GM12878 (cell line): Measurements from ENCODE around the gene SPAG16. TPM values are rescaled to one million over a fixed set of nuclear protein-coding genes. Genes with fewer than 3 reads are reported as not detected.

Source experiments
- ATAC-seq: fragments of 200-7000 bp; cut with Tn5 transposase; 3 replicates; pipeline ENCODE4 v1.9.1; 2020; ENCODE audit warnings: mild to moderate bottlenecking, moderate library complexity
- BruUV-seq: library from RNA; stranded (reverse); fragments of 400-500 nt; replicated peaks from 2 replicates; lab custom pipeline; 2021; lab: Mats Ljungman, UMichigan
- CTCF ChIA-PET: fragments of 300-600 bp; sonication (Branson Sonifier 250); formaldehyde crosslinking; extraction: SDS; loops from one replicate; lab custom pipeline; 2021; ENCODE audit warnings: inconsistent platforms; lab: Yijun Ruan, JAX
- POLR2A ChIA-PET: fragments of 350-600 bp; formaldehyde crosslinking; extraction: SDS; loops from one replicate; lab custom pipeline; 2021; ENCODE audit warnings: inconsistent platforms; lab: Charles Lee
- RAD21 ChIA-PET: fragments of 300-600 bp; sonication (Branson Sonifier 250); formaldehyde crosslinking; loops from one replicate; lab custom pipeline; 2023; ENCODE audit warnings: antibody characterized with exemption; ENCODE audit not compliant: unreplicated experiment; lab: Charles Lee
- SMC1A ChIA-PET: fragments of 300-600 bp; sonication (Branson Sonifier 250); formaldehyde crosslinking; loops from one replicate; lab custom pipeline; 2023; ENCODE audit not compliant: unreplicated experiment, uncharacterized antibody; lab: Charles Lee
- DNase-seq: peaks from one replicate; pipeline ENCODE4 v3.0.0-alpha.2; 2011; ENCODE audit warnings: low read depth, low spot score
- FAIRE-seq: peaks from 3 replicates; lab custom pipeline; 2011; peaks lifted over from hg19 to GRCh38; lab: Jason Lieb, UNC
- H2AFZ ChIP-seq: 2 replicates; pipeline ENCODE4 v1.6.0; 2011; ENCODE audit warnings: low read depth, low read length, control low read depth; ENCODE audit not compliant: control insufficient read depth
- H3K27ac ChIP-seq: 2 replicates; pipeline ENCODE4 v1.5.1; 2011; ENCODE audit warnings: control low read depth; ENCODE audit not compliant: control insufficient read depth, insufficient read depth
- H3K27me3 ChIP-seq, 2 experiments: replicated peaks in 1 of 2; 2 replicates each; pipeline versions ENCODE4 v1.6.0 to v1.6.1; 2011; ENCODE audit warnings: low read length in 1 of 2; ENCODE audit not compliant: control insufficient read depth in 2 of 2, insufficient read depth in 2 of 2
- H3K36me3 ChIP-seq, 2 experiments: 2 replicates each; pipeline ENCODE4 v1.5.1; 2011; ENCODE audit warnings: low read length in 1 of 2; ENCODE audit not compliant: control insufficient read depth in 2 of 2, insufficient read depth in 2 of 2
- H3K4me1 ChIP-seq: 2 replicates; pipeline ENCODE4 v1.6.1; 2011; ENCODE audit warnings: mild to moderate bottlenecking, low read length, moderate library complexity, mixed read lengths; ENCODE audit not compliant: control insufficient read depth, insufficient read depth
- H3K4me2 ChIP-seq: 2 replicates; pipeline ENCODE4 v1.6.0; 2011; ENCODE audit warnings: control low read depth; ENCODE audit not compliant: control insufficient read depth, insufficient read depth
- H3K4me3 ChIP-seq: fragments of 200-600 bp; sonication (generic); 2 replicates; pipeline ENCODE4 v1.5.1; 2016
- H3K79me2 ChIP-seq: 2 replicates; pipeline ENCODE4 v1.6.0; 2011; ENCODE audit warnings: low read length; ENCODE audit not compliant: control insufficient read depth, insufficient read depth
- H3K9ac ChIP-seq: 2 replicates; pipeline ENCODE4 v1.8.0; 2011; ENCODE audit warnings: low read length, control low read depth, mixed read lengths; ENCODE audit not compliant: control insufficient read depth, insufficient read depth
- H3K9me3 ChIP-seq: replicated peaks from 3 replicates; pipeline ENCODE4 v1.5.1; 2011; ENCODE audit warnings: mild to moderate bottlenecking, low read length; ENCODE audit not compliant: control insufficient read depth, insufficient read depth
- H4K20me1 ChIP-seq: 2 replicates; pipeline ENCODE4 v1.6.0; 2011; ENCODE audit not compliant: control insufficient read depth, insufficient read depth
- BACH1 ChIP-seq: fragments of 450-650 bp; IDR thresholded peaks from 2 replicates; pipeline ENCODE4 v1.6.1; 2017; ENCODE audit warnings: mild to moderate bottlenecking, borderline replicate concordance
- BHLHE40 ChIP-seq, 2 experiments: fragments of 450-650 bp in 1 of 2; IDR thresholded peaks; 2 replicates each; pipeline ENCODE4 v1.6.1; 2011 to 2017; ENCODE audit warnings: low read depth in 2 of 2, borderline replicate concordance in 1 of 2, improper control_type of control experiment in 1 of 2, low read length in 1 of 2, mild to moderate bottlenecking in 1 of 2
- BMI1 ChIP-seq: fragments of 450-650 bp; IDR thresholded peaks from 2 replicates; pipeline ENCODE4 v1.6.1; 2016; ENCODE audit warnings: mild to moderate bottlenecking, moderate library complexity, borderline replicate concordance
- CBFB ChIP-seq: IDR thresholded peaks from 2 replicates; pipeline ENCODE4 v1.6.1; 2016; ENCODE audit warnings: antibody characterized with exemption, low read depth
- CHD1 ChIP-seq: IDR thresholded peaks from 2 replicates; pipeline ENCODE4 v1.6.1; 2012; ENCODE audit warnings: low read depth, low read length, improper control_type of control experiment
- EGR1 ChIP-seq, 2 experiments: IDR thresholded peaks; 1 replicate in 1 of 2; 2 replicates in 1 of 2; pipeline ENCODE4 v1.6.1; 2011 to 2012; ENCODE audit warnings: low read depth in 2 of 2, low read length in 2 of 2, borderline replicate concordance in 1 of 2, mild to moderate bottlenecking in 1 of 2, moderate library complexity in 1 of 2
- HCFC1 ChIP-seq: fragments of 150-350 bp; IDR thresholded peaks from 2 replicates; pipeline ENCODE4 v1.6.1; 2014; ENCODE audit warnings: low read length
- IRF4 ChIP-seq: IDR thresholded peaks from 2 replicates; pipeline ENCODE4 v1.6.1; 2011; ENCODE audit warnings: low read depth, low read length
- KDM1A ChIP-seq: fragments of 200-600 bp; sonication (generic); IDR thresholded peaks from 2 replicates; pipeline ENCODE4 v1.6.1; 2016; ENCODE audit warnings: borderline replicate concordance
- RAD21 ChIP-seq: IDR thresholded peaks from 2 replicates; pipeline ENCODE4 v1.6.1; 2011; ENCODE audit warnings: mild to moderate bottlenecking, low read depth, low read length, moderate library complexity; ENCODE audit not compliant: insufficient read depth
- RCOR1 ChIP-seq: conservative IDR thresholded peaks from 2 replicates; pipeline ENCODE4 v1.6.1; 2012; ENCODE audit warnings: low read depth, low read length, improper control_type of control experiment
- SIN3A ChIP-seq: IDR thresholded peaks from 2 replicates; pipeline ENCODE4 v1.6.1; 2012; ENCODE audit warnings: low read depth, low read length, improper control_type of control experiment
- SMAD1 ChIP-seq: fragments of 450-650 bp; IDR thresholded peaks from 2 replicates; pipeline ENCODE4 v1.6.1; 2018; ENCODE audit warnings: mild to moderate bottlenecking, low read depth; ENCODE audit not compliant: partially characterized antibody
- SMC3 ChIP-seq: IDR thresholded peaks from 2 replicates; pipeline ENCODE4 v1.6.1; 2011; ENCODE audit warnings: low read length, improper control_type of control experiment, borderline replicate concordance
- SPI1 ChIP-seq: IDR thresholded peaks from 2 replicates; pipeline ENCODE4 v1.6.1; 2011; ENCODE audit warnings: low read depth, mild to moderate bottlenecking, low read length, moderate library complexity, borderline replicate concordance; ENCODE audit not compliant: insufficient read depth
- YBX1 ChIP-seq: fragments of 450-650 bp; IDR thresholded peaks from 2 replicates; pipeline ENCODE4 v1.6.1; 2016; ENCODE audit warnings: antibody characterized with exemption
- in situ Hi-C: fragments of 300-500 bp; cut with MboI; formaldehyde crosslinking; loops from 9 replicates; pipeline ENCODE4 v1.14.3; 2018; ENCODE audit warnings: mixed read lengths
- intact Hi-C: fragments of 100-400 bp; cut with micrococcal nuclease; formaldehyde crosslinking; loops from one replicate; pipeline ENCODE4 v1.14.2; 2022; ENCODE audit not compliant: unreplicated experiment
- polyA plus RNA-seq, 11 experiments: library from polyadenylated mRNA; depleted of rRNA in 4 of 11; unstranded in 6 of 11; stranded (reverse) in 5 of 11; fragments of >200 nt; fragmentation: Nextera tagmentation in 4 of 11; fragmentation: Illumina TruSeq in 1 of 11; extraction: Ambion mirVana in 4 of 11; extraction: Trizol in 1 of 11; gene quantifications; 1 replicate in 1 of 11; 2 replicates in 10 of 11; pipeline versions ENCODE4 v1.2.1 to v1.2.3, GENCODE V29; 2011 to 2016; ENCODE audit warnings: inconsistent platforms in 2 of 11, missing spikeins in 2 of 11, low read depth in 1 of 11
- total RNA-seq, 4 experiments: library from RNA; depleted of rRNA in 3 of 4; stranded (reverse); fragments of >200 nt in 3 of 4; fragmentation: Illumina TruSeq in 1 of 4; extraction: Trizol in 1 of 4; gene quantifications; 2 replicates each; pipeline versions ENCODE4 v1.2.1 to v1.2.3, GENCODE V29; 2013 to 2021
- TF ChIP-seq, protein P1 (sequence below): IDR thresholded peaks from 2 replicates; pipeline ENCODE4 v1.6.1; 2012; ENCODE audit warnings: low read depth, low read length, improper control_type of control experiment
- TF ChIP-seq, protein P2 (sequence below): IDR thresholded peaks from 2 replicates; pipeline ENCODE4 v1.6.1; 2012; ENCODE audit warnings: improper control_type of control experiment, low read depth, low read length; ENCODE audit not compliant: insufficient replicate concordance
- TF ChIP-seq, protein P3 (sequence below): IDR thresholded peaks from 2 replicates; pipeline ENCODE4 v1.6.1; 2012; ENCODE audit warnings: low read depth, low read length, improper control_type of control experiment

The SPAG16 gene
- total and polyA plus RNA-seq, 10 of the 15 experiments (the other 5 are each of a cell fraction or from before 2014, with no cell fraction given) = 6.0 to 25.0 (median 15.2) TPM

DNA sequence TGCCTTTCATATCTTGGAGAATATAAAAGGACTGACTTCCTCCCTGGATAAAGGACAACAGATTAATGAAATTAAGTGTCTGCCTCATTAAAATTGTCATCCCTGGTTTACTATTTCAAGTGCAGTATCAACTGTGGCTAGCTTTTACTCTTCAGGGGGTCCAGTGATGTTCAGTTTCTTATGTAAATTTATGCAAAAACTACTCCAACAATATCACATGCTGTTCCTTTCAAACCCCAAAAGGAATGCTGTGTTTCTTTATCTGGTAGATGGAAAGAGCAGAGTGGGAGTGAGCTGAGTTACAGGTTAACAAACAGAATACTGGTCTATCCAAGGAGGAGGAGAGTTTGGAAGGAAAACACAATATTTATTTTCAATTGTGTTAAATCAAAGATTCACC, 842.9 kb downstream of the SPAG16 start:
- no peak overlapping the region for H3K4me3 ChIP-seq
- no peaks in the 10 kb centered on the region for H3K36me3 ChIP-seq
- FAIRE-seq = no peak
- no peak overlapping the region for H3K4me2 ChIP-seq
- H3K27ac ChIP-seq = no peak overlapping the region
- no TSS peak for BruUV-seq
- DNase-seq = no peak
- H2AFZ ChIP-seq = no peak overlapping the region
- intact Hi-C loops = no loop called here
- in situ Hi-C loops = no loop called here
- ATAC-seq = no peak
- H4K20me1 ChIP-seq = no peaks in the 10 kb centered on the region
- TF ChIP-seq, protein P1, sequence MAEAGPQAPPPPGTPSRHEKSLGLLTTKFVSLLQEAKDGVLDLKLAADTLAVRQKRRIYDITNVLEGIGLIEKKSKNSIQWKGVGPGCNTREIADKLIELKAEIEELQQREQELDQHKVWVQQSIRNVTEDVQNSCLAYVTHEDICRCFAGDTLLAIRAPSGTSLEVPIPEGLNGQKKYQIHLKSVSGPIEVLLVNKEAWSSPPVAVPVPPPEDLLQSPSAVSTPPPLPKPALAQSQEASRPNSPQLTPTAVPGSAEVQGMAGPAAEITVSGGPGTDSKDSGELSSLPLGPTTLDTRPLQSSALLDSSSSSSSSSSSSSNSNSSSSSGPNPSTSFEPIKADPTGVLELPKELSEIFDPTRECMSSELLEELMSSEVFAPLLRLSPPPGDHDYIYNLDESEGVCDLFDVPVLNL = no peak
- TF ChIP-seq IRF4 (no peak), HCFC1 (no peak), BACH1 (no peak), BMI1 (no peak), SMC3 (no peak), SMAD1 (no peak), RAD21 (no peak), SPI1 (no peak), BHLHE40 (IDR thresholded peaks at IDR 0.05; ENCODE audit: borderline replicate concordance in 1 of 2, low read depth in 2 of 2, low read length in 1 of 2) (no peak), YBX1 (no peak), EGR1 (IDR thresholded peaks at IDR 0.05; ENCODE audit: borderline replicate concordance in 1 of 2, low read depth in 2 of 2, low read length in 2 of 2) (no peak), SIN3A (no peak), RCOR1 (no peak), CBFB (no peak), KDM1A (no peak), CHD1 (no peak)
- TF ChIP-seq, protein P2, sequence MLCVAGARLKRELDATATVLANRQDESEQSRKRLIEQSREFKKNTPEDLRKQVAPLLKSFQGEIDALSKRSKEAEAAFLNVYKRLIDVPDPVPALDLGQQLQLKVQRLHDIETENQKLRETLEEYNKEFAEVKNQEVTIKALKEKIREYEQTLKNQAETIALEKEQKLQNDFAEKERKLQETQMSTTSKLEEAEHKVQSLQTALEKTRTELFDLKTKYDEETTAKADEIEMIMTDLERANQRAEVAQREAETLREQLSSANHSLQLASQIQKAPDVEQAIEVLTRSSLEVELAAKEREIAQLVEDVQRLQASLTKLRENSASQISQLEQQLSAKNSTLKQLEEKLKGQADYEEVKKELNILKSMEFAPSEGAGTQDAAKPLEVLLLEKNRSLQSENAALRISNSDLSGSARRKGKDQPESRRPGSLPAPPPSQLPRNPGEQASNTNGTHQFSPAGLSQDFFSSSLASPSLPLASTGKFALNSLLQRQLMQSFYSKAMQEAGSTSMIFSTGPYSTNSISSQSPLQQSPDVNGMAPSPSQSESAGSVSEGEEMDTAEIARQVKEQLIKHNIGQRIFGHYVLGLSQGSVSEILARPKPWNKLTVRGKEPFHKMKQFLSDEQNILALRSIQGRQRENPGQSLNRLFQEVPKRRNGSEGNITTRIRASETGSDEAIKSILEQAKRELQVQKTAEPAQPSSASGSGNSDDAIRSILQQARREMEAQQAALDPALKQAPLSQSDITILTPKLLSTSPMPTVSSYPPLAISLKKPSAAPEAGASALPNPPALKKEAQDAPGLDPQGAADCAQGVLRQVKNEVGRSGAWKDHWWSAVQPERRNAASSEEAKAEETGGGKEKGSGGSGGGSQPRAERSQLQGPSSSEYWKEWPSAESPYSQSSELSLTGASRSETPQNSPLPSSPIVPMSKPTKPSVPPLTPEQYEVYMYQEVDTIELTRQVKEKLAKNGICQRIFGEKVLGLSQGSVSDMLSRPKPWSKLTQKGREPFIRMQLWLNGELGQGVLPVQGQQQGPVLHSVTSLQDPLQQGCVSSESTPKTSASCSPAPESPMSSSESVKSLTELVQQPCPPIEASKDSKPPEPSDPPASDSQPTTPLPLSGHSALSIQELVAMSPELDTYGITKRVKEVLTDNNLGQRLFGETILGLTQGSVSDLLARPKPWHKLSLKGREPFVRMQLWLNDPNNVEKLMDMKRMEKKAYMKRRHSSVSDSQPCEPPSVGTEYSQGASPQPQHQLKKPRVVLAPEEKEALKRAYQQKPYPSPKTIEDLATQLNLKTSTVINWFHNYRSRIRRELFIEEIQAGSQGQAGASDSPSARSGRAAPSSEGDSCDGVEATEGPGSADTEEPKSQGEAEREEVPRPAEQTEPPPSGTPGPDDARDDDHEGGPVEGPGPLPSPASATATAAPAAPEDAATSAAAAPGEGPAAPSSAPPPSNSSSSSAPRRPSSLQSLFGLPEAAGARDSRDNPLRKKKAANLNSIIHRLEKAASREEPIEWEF = no peak
- TF ChIP-seq, protein P3, sequence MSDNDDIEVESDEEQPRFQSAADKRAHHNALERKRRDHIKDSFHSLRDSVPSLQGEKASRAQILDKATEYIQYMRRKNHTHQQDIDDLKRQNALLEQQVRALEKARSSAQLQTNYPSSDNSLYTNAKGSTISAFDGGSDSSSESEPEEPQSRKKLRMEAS = no peak
- TF ChIP-seq, all 136 proteins: peak for 0
- no peaks in the 10 kb centered on the region for H3K4me1 ChIP-seq
- no peaks in the 10 kb centered on the region for H3K79me2 ChIP-seq
- ChIA-PET POLR2A (no interaction called here), RAD21 (no interaction called here), CTCF (no interaction called here), SMC1A (interaction anchor here (0.6 to 1.7 kb wide), 3 partner anchors 10 to 14 kb away, joined by 3 to 6 read pairs (median 3); no protein-coding TSS in a partner anchor)
- H3K9ac ChIP-seq = no peak overlapping the region
- H3K9me3 ChIP-seq = no peaks in the 10 kb centered on the region
- H3K27me3 ChIP-seq = no peaks in the 10 kb centered on the region
